Stimulated activated CD8-positive, alpha-beta memory T cell treated with anti-CD3 and anti-CD28 coated beads, Interleukin-12 subunit alpha, Interleukin-12 subunit beta, amount 100 ng/mL, for 24 hours (primary cell): ENCODE measurements around the gene CASTOR2.
"Not testable (repeated sequence)": the region's sequence is repeated elsewhere in the genome, so short reads cannot be mapped to it uniquely, and the experiment has no call there.

Experiments
- DNase-seq: peaks from one replicate; pipeline ENCODE4 v3.0.0-alpha.2; 2020; ENCODE audit errors: extremely low read depth

Gene CASTOR2

DNA sequence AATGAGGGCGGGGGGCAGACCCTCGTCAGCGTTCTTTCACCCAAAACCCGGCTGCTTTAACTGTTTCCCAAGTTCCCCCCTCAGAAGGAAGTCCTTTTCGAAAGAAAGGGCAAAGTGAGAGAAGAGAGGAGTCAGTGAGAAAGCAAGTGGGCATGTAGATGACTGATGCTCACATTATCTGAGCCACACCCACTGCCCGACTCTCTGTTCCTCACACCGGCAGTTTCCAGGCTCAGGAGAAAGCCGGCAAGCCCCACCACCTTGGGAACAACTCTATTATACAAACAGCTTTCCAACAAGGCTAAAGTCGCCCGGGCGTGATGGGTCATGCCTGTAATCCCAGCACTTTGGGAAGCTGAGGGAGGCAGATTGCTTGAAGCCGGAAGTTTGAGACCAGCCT is 86.0 kb downstream of the CASTOR2 start:
- DNase-seq, result no peak

DNA sequence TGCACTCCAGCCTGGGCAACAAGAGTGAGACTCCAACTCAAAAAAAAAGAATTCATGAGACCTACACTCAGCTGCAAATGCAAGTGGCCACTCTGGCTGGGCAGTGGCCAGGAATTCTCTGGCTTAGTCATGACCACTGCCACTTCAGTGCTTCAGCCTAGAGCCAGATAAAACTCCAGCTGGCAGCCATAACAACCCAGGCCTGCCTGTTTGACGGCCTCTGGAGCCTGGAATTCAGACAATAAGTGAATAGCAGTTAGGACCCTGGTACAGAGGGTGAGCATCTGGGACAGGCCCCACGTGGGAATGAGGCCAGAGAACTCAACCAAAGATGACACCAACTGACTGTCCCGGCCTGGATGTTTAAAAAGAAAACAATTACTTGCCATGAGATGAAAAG is 90.2 kb downstream of the CASTOR2 start:
- DNase-seq, result no peak

DNA sequence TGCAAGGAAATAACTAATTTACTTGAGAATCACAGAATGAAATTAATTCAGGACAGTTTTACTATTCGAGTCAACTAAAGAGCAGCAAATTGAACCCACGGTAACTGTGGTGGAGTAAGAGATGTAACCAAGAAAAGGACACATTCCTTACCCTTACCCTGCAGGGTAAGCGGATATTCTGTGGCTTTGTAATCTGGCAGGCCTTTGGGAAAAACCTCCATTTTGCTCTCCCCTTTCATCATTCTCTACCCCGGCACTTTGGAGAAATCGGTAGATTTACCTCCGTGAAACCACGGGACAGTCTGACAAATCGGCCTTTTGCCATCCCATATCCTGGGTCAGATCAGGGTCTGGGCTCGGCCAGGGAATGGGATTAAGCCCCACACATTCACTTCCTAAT is 90.7 kb downstream of the CASTOR2 start:
- no peak for DNase-seq

DNA sequence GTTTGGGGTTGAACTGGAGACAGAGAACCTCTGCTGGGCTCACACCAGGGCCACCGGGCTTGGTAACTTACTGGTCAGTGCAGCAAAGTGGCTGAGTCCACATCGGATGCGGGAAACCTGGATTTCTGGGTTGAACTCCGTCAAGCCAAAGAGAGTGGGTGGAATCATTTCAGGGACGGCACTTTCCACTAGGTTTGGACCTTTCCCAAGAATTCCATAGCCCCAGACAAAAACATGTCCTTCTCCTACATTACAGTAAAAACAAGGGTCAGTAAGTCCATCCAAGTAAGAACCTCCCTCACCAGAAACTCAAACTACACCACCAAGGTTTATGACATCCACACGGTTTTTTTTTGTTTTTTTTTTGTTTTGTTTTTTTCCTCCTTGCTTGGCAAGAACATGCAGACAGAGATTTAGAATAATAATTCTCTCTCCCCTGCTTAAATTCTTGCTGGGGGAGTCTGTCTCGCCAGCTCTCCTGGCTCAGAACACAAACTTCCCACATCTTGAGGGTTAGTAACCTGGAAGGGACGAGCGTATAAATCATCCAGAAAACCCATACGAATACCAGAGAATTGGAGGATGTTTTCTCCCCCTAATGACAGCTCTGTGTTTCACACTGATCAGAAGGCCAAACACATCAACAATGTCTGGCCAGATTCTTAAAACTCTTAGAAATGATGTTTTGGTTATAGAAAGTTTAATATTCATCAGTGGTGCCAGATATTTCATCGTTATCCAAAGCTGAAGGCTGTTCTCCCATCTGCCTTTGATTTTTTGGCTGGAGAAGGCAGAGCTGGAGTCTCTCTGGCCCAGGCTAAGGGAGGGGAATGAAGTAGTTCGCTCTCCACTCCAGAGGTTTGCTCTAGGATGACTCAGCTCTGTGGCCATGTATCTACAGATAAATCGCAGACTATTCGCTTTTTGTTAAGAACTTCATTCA is 91.6 kb downstream of the CASTOR2 start:
- no peak for DNase-seq

DNA sequence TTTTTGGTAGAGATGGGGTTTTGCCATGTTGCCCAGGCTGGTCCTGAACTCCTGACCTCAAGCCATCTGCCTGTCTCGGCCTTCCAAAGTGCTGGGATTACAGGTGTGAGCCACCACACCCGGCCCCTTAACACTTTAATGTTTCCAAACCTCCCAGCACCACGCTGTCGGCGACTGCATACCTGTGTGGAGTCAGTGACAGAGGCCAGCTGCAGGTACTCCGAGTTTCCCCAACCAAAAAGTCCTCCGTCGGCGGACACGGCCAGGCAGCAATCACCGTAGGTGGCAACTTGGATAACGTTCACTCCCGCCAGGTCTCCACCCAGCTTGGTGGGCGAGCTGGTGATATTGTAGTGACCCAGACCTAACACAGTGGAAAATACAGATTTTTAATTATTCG is 93.9 kb downstream of the CASTOR2 start:
- no peak for DNase-seq

DNA sequence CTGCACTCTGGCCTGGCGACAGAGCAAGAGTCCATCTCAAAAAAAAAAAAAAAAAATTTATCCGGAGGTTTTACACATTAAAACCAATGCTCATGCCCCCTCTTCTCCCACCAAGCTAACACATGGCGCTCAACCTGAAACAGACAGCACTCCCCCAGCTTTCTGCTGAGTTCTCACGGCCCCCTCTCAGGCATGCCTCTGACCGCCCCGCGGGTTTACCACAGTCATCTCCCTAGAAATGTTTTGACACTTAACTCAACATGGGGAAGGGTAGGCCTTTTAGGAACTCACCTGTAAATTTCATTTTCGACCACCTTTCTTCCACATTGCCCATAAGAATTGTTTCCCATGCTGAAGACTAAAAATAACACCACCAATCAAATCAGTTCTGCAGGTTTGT is 99.8 kb downstream of the CASTOR2 start:
- no peak for DNase-seq

DNA sequence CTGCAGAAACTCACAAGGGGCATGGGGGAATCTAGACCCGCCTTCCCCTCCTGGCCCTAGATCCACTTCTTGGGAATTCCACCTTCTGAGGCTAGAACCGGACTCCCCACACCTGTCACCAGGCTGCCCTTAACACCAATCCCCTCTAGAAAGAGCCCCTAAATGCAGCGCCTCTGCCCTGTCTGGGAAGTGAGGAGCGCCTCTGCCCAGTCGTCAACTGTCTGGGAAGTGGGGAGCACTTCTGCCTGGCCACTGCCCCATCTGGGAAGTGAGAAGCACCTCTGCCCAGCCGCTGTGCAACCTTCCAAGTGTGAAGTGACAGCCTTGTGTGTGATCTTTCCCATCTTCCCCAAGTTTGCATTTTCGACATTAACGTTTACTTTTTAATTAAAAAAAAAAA is 100.3 kb downstream of the CASTOR2 start:
- DNase-seq, result no peak

DNA sequence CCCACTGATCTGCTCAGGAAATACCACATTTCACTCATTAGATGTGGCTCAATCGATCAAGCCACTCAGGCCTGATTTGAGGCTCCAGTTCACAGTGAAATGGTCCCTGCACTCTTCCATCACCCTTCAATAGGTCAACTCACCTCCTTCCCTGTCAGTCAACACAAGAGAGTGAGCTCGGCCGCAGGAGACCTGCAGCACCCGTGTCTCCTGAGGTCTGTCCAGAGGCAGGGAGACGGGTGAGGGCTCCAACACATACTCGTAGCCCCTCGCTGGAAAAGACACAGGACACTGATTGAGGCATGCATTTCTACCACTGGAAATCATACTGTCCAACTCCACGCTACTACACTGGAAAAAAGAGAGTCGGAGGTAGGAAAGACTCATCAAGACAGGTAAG is 102.0 kb downstream of the CASTOR2 start:
- no peak for DNase-seq

DNA sequence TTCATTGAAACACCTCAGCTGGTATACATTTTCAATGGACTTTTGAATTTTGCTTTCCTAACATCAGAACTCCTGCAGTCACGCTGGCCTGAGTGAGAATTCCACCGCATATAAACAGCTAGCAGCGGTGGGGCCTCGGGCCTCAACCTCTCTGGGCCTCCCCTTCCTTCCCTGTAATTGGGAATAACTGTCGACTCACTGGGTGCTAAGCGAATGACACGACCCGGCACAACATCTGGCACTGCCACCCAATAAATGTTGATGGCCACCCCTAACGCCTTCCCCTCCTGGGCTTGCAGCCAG is 108.4 kb downstream of the CASTOR2 start:
- DNase-seq, result no peak

DNA sequence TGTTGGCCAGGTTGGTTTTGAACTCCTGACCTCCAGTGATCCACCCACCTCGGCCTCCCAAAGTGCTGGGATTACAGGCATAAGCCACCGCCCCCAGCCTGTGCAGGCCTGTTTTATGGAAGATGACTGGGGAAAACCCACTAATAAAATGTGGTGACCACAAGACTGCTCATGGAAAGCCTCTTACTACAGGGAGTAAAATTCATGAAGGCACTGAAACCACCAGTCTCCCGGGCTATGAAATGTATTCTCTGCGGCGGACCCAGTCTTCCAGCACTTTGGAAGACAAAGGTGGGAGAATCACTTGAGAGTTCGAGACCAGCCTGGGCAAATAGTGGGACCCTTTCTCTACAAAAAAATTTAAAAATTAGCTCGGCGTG is 109.7 kb downstream of the CASTOR2 start:
- not testable (repeated sequence) for DNase-seq
